Brain microvascular endothelial cell (primary cell): ENCODE data around the gene ITGB3.
A peak's percentile ranks its signal among the peaks of the same experiment; 100 is the strongest.

Experiments used
- DNase-seq: peaks from one replicate; pipeline ENCODE4 v3.0.0-alpha.2; 2020
- H3K27ac ChIP-seq: fragments of 250-450 bp; sonication (Bioruptor Pico); 2 replicates; pipeline ENCODE4 v1.5.1; 2020; ENCODE audit warnings: mild to moderate bottlenecking, moderate library complexity
- H3K27me3 ChIP-seq: fragments of 250-450 bp; sonication (Bioruptor Pico); replicated peaks from 2 replicates; pipeline ENCODE4 v1.5.1; 2020; ENCODE audit warnings: mild to moderate bottlenecking
- H3K36me3 ChIP-seq: fragments of 250-450 bp; sonication (Bioruptor Pico); replicated peaks from 2 replicates; pipeline ENCODE4 v1.5.1; 2020; ENCODE audit warnings: mild to moderate bottlenecking
- H3K4me3 ChIP-seq: 2 replicates; pipeline ENCODE4 v1.5.1; 2011; ENCODE audit warnings: low read depth, mild to moderate bottlenecking, control low read depth, low read length, moderate library complexity
- in situ Hi-C: cut with HindIII; loops from 2 replicates; pipeline ENCODE4 v1.10.0; 2017; ENCODE audit warnings: low sequenced_read_pairs, low pct_ligation_motif_present
- TF ChIP-seq, protein P1 (sequence below): IDR thresholded peaks from 2 replicates; pipeline ENCODE4 v1.5.1; 2011; ENCODE audit warnings: low read depth, mild to moderate bottlenecking, moderate library complexity, low read length, control low read depth, inconsistent platforms; ENCODE audit errors: missing control alignments

The ITGB3 gene

DNA sequence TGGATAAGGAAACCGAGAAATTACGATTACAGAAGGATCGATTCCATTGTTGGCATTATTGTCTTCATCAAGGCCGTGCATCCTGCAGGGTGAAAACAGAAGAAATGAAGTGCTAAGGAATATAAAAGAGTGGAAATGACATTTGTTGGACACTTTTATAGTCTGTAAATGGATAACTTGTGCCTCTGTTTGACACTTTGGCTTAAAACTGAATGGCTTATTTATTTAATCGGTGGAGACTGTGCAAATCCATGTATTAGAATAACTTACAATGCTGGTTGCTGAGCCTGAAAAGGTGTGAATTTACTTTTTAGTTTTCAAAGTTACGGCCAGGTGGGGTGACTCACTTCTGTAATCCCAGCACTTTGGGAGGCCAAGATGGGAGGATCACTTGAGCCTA is 31.4 kb downstream of the ITGB3 start:
- Histone ChIP-seq H3K27ac (no peak overlapping the region), H3K4me3 (no peak overlapping the region), H3K27me3 (no peaks in the 10 kb centered on the region), H3K36me3 (peaks cover 10% of the 10 kb centered on the region)
- TF ChIP-seq, protein P1, sequence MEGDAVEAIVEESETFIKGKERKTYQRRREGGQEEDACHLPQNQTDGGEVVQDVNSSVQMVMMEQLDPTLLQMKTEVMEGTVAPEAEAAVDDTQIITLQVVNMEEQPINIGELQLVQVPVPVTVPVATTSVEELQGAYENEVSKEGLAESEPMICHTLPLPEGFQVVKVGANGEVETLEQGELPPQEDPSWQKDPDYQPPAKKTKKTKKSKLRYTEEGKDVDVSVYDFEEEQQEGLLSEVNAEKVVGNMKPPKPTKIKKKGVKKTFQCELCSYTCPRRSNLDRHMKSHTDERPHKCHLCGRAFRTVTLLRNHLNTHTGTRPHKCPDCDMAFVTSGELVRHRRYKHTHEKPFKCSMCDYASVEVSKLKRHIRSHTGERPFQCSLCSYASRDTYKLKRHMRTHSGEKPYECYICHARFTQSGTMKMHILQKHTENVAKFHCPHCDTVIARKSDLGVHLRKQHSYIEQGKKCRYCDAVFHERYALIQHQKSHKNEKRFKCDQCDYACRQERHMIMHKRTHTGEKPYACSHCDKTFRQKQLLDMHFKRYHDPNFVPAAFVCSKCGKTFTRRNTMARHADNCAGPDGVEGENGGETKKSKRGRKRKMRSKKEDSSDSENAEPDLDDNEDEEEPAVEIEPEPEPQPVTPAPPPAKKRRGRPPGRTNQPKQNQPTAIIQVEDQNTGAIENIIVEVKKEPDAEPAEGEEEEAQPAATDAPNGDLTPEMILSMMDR = no peak
- in situ Hi-C loops = no loop called here
- no peak for DNase-seq

DNA sequence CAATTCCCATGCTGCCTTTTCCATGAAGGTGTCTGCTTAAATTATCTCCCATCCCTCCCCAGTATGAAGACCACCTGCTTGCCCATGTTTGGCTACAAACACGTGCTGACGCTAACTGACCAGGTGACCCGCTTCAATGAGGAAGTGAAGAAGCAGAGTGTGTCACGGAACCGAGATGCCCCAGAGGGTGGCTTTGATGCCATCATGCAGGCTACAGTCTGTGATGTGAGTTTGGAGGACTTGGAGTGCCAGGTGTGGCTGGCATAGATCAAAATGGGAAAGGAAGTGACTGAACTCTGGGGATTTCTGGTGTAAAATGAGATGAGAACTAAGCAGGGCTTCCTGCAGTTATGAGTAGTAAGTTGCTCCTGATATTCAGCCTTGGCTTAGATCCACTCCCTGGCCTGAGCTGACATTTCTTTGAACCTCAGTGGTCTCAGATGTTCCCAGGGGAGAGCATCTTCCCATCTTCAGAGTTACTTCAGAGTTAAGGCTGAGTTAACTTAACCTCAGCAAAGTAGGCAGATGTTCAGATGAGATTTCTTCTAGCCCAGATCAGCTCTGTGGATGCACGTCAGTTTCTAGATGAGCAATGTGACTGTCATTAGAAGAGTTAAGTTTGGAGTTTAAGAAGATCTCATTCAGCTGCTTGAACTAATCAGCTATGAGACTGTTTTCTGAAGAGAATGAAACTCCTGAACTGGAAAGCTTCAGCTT is 32.7 kb downstream of the ITGB3 start:
- peak; percentile 42 for DNase-seq

DNA sequence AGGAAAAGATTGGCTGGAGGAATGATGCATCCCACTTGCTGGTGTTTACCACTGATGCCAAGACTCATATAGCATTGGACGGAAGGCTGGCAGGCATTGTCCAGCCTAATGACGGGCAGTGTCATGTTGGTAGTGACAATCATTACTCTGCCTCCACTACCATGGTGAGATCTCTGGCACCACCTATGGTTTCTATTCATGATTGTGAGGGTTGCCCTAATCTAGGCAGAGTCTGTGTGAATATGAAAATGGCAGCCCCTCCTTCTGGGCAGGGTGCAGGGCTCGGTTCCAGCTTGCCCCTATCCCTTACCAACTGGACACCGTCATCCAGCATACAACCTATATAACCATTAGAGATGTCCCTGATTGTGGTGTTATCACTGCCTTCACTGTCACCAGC is 33.4 kb downstream of the ITGB3 start:
- TF ChIP-seq, protein P1 = no peak
- in situ Hi-C loops = no loop called here
- Histone ChIP-seq H3K27ac (no peak overlapping the region), H3K4me3 (no peak overlapping the region), H3K27me3 (no peaks in the 10 kb centered on the region), H3K36me3 (peaks cover 24% of the 10 kb centered on the region)
- no peak for DNase-seq

More for the DNA sequence above, 32.7 kb downstream of the ITGB3 start:
- Histone ChIP-seq H3K27ac (no peak overlapping the region), H3K4me3 (no peak overlapping the region), H3K27me3 (no peaks in the 10 kb centered on the region), H3K36me3 (peaks cover 21% of the 10 kb centered on the region)
- in situ Hi-C loops = no loop called here
- TF ChIP-seq, protein P1 = no peak

DNA sequence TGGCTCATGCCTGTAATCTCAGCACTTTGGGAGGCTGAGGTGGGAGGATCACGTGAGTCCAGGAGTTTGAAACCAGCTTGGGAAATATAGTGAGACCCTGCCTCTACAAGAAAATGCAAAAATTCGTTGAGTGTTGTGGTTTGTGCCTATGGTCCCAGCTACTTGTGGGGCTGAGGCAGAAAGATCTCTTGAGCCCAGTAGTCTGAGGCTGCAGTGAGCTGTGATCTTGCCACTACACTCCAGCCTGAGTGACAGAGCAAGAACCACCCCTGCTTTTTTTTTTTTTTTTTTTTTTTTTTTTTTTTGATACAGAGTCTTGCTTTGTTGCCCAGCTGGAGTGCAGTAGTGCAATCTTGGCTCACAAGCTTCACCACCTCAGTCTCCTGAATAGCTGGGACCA is 34.0 kb downstream of the ITGB3 start:
- Histone ChIP-seq H3K4me3 (no peak overlapping the region), H3K27ac (no peak overlapping the region), H3K36me3 (peaks cover 28% of the 10 kb centered on the region), H3K27me3 (no peaks in the 10 kb centered on the region)
- no peak for DNase-seq
- TF ChIP-seq, protein P1 = no peak
- in situ Hi-C loops = no loop called here

DNA sequence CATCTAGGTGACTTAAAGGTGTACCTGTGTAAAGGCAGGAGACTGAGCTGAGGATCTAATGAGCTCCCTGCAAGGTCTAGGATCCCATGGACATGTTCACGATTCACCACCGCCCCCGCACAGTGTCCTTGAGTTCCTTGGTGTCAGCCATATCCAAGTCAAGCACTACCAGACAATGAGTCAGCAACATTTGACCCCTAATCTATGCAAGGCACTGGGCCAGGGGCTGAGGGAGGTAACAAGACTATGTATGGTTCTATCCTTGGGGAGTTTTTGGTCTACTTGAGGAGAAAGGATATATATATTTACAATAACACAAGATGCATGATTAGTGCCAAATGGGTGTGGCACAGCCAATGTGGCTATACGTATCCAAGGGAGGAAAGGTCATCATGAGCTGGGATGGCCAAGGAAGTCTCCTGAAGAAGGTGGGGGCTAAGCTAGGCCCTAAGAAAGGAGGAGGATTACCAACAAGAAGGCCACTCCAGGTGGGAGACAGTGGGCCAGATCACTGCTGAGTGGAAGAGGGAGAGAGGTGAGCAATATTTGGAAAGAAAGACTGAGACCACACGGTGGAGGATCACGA is 35.0 kb downstream of the ITGB3 start:
- H3K27ac ChIP-seq = peak overlapping the region; percentile 32
- peaks cover 28% of the 10 kb centered on the region for H3K36me3 ChIP-seq
- no peak overlapping the region for H3K4me3 ChIP-seq
- peak; percentile 73 for DNase-seq
- in situ Hi-C loops = no loop called here
- TF ChIP-seq, protein P1 = no peak
- no peaks in the 10 kb centered on the region for H3K27me3 ChIP-seq
